ENCODE data around the gene TBC1D26.
"Not testable (repeated sequence)": the region's sequence is repeated elsewhere in the genome, so short reads cannot be mapped to it uniquely, and the experiment has no call there.

DNA sequence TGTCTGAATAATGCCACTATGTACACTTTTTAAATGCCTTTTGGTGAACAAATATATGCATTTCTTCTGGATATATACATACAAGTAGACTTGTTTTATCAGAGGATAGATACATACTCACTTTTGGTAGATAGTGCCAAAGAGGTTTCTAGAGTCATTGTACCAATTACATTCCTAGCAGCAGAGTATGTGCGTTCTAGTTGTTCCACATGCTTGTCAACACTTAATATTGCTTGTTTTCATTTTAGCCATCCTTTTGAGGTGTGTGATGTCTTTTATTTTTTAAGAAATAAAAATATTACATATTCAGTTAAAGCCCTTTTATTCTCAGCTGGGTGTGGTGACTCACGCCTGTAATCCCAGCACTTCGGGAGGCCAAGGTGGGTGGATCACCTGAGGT lies 23.2 kb upstream of the TBC1D26 start:
- TF ChIP-seq, protein P1, sequence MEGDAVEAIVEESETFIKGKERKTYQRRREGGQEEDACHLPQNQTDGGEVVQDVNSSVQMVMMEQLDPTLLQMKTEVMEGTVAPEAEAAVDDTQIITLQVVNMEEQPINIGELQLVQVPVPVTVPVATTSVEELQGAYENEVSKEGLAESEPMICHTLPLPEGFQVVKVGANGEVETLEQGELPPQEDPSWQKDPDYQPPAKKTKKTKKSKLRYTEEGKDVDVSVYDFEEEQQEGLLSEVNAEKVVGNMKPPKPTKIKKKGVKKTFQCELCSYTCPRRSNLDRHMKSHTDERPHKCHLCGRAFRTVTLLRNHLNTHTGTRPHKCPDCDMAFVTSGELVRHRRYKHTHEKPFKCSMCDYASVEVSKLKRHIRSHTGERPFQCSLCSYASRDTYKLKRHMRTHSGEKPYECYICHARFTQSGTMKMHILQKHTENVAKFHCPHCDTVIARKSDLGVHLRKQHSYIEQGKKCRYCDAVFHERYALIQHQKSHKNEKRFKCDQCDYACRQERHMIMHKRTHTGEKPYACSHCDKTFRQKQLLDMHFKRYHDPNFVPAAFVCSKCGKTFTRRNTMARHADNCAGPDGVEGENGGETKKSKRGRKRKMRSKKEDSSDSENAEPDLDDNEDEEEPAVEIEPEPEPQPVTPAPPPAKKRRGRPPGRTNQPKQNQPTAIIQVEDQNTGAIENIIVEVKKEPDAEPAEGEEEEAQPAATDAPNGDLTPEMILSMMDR (IDR thresholded peaks at IDR 0.05 in 4 of 5, conservative IDR thresholded peaks at IDR 0.05 in 1 of 5), result not testable (repeated sequence)
- not testable (repeated sequence) for TF ChIP-seq POLR2A (IDR thresholded peaks at IDR 0.05)
